HG03342 (cell line): ENCODE measurements around the gene ADGRA1.

Source experiments
- ATAC-seq: cut with Tn5 transposase; IDR thresholded peaks from one replicate; pipeline ENCODE4 v1.9.1; 2021; ENCODE audit warnings: mild to moderate bottlenecking, moderate library complexity; ENCODE audit not compliant: unreplicated experiment

Gene ADGRA1

DNA sequence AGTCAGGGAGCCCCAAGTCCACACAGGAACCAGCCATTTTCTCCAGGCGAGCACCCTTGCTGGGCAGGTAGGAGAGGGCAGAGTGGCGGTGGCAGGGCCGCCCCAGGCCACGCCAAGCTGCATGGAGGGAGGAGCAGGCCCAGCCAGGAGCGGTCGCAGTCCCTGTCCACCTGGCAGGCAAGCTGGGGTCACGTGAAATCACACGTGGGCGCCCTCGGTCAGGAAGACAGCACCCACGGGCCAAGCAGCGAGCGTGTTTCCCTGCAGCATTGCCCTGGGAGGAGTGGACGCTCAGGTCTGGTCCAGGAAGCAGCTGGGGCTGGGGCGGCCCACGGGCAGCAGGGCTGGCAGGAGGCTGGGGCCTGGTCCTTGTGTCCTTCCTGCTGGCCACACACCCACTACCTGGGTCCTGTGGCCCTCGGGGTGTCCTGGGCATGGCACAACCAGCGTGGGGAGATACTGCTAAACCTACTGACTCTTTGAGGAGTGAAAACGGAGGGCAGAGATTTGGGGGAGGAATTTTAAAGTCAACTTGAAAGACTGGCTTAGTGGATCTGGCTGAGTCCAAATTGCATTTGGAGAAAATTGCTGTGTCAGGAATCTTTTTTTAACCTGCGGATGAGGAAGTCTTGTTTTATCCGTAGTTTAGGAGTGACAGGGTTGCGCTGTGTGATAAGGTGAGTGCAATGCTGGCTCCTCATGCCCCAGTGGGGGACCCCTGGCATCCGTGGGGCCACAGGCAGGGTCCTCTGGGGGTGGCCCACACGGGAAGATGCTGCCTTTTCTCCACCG is 12.2 kb upstream of the ADGRA1 start:
- no peak for ATAC-seq

DNA sequence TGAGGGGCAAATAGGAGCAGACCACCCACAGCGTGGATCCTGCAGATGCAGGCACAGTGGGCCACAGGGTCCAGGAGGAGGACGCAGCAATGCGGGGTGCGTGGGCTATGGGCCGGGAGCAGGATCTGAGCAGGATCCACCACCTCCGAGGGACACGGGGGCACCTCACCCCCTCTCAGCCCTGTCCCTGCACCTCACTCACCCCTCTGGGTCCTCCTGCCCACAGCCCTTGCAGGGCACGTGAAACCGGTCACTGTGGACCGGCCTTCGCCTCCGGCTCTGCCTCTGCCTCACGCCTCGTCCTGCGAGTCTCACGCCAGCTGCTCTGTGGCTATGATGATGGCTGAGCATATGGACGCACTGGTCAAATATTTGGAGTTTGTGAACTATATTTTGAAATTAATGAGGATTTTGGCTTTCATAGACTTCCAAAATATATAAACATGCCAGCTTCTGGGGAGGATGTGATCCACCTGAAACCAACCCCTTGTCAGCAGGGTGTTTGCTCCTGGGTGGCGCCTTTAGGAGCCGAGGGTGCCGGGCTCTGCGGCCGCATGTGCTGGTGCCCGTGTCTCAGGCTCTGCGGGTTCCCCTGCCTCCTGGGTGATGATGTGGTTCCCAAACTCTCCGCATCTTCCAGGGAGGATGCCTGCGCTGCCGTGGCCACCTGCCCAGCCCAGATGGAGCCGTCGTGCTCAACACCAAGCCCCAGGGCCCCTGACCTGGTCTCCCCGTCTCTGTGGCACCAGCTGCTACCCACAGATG is 11.3 kb upstream of the ADGRA1 start:
- ATAC-seq, result no peak

DNA sequence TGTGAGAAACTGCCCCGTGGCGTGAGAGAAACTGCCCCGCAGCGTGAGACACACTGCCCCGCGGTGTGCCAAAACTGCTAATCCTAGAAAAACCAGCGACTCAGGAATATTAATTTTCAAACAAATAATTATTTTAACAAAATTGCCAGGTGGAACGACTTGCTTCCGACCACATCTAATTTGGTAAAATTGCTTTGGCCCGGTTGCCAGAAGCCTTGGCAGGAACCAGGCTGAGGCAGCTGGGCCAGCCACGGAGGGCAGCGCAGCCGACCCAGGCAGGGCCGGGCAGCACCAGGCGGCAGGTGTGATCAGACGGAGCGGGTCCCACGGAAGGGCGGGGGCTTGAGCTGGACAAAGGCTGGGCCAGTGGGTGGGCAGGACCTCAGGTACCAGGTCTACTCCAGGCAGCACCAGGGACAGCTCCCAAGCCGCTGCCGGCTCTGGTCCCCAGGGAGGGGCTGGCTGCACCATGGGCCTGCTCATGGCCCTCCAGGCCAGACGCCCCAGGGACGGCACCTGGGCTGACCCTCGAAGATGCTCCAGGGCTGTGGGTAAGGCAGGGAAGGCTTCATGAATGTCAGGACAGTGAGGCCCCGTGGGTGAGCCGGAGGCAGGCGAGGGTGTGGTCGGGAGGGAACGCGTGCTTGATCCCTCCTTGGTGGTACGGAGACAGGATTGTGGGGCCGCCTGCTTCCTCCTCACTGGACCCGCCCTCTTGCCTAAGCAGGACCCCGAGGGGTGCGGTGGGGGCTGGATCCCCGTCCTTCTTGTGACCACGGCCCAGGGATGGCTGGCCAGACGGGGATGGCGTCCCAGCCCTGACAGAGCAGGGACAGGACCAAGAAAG is 7.7 kb upstream of the ADGRA1 start:
- ATAC-seq, result no peak

DNA sequence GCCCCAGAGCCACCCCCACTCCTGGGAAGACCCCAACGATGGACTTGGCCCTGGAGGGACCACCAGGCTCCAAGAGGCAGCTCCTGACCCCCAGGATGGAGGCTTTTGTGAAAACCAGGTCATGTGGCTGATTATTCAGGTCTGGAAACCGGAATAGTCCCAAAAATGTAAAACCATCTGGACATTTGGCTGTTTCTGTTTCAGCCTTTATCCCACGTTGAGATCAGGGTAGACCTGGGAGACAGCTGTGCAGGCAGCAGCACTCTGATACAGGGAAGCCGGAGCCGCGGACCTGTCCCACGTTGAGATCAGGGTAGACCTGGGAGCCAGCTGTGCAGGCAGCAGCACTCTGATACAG is 7.1 kb upstream of the ADGRA1 start:
- no peak for ATAC-seq

DNA sequence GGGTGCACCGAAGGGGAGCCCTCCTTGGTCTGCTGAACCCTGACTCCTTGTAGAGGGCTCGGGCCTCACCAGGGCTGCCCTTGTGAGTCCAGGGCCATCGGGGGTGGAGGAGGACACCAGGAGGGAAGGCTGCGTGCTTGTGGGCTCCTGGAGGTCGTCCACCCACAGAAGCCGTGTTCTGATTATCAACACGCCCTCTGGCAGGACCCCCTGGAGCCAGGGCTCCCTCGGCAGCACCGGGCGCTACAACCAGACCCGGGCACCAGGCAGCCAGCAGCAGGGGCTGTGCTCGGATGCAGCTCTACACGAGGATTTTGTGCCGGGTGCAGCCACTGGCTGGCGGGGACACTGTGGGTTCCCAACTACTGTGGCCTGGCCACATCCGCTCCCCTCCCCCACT is 6.1 kb upstream of the ADGRA1 start:
- no peak for ATAC-seq

DNA sequence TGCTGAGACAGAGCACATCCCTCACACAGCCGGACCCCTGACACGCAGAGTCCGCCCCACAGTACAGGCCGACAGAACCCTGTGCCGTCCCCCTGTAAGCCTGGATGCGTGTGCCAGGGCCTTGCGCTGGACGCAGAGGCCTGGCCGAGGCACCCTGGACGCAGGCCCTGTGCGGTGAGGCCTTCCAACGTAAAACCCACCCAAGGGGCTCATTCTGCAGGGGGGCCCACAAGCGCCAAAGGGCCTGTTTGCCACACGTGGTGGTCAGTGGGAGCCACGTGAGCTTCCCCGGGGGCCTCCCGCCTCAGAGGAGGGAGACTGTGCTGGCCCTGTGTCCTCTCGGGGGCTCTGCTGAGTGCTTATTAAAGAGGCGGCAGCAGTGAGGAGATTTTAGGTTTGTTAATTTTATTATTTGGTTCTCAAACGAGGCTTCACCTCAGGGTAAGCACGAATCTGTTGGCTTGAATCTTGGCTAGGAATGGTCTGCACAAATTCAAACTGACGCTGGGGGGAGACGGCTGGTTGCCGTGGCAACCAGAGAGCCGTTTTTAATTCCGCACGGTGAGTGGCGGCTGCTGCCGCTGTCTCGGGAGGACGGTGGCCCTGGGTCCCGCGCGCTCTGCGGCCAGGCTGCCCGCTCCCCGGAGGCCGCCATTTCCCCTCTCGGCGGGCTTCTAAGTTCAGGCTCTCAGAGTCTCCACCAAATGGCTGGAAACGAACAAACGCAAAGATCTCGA is 4.9 kb upstream of the ADGRA1 start:
- no peak for ATAC-seq

DNA sequence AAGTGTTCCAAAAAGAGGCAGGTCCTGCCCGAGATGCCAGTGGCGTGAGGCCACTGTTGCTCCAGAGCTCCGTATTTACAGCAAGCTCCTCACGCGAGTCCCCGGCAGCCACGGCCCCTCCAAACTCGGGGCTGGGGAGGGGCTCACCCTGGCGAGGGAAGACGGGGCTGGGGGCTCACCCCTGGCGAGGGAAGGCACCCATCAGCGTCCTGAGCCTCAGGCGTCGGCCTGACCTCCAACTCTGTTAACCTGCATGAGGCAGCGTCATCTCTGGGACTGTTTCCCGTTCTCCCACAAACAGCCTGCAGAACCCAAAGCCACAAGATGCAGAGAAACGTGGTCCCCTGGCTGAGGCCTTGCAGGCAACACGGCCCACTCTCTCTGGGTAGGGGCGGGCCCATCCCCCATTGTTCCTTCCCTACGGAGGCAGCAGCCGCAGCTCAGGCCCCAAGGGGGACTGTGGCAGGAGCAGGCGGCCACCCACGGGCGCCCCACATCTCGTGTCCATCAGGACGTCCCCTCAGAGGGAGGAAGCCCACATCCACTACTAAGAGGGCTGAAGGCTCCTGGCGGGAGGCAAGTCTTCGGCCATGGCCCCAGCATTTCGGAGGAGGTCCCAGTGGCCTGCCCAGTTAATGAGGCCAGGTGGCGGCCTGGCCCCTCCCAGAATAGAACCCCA is 4.2 kb upstream of the ADGRA1 start:
- ATAC-seq, result no peak

DNA sequence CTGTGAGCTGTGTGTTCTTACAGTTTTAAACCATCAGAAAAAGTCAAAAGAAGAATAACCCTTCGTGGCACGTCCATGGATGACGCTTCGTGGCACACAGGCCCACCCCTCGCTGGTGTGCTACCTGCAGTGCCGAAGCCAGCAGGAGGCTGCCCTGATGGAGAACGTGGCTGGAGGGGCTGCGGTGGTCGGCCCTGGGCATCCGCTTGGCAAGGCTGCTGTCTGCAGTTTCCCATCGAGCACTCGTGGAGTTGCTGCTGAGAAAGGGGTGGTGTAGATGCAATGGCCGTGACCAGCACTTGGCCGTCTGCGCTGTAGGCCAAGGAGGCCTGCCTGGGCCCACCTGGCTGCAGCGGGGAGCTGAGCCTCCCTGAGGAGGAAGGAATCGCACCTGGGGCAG is 3.2 kb upstream of the ADGRA1 start:
- no peak for ATAC-seq

DNA sequence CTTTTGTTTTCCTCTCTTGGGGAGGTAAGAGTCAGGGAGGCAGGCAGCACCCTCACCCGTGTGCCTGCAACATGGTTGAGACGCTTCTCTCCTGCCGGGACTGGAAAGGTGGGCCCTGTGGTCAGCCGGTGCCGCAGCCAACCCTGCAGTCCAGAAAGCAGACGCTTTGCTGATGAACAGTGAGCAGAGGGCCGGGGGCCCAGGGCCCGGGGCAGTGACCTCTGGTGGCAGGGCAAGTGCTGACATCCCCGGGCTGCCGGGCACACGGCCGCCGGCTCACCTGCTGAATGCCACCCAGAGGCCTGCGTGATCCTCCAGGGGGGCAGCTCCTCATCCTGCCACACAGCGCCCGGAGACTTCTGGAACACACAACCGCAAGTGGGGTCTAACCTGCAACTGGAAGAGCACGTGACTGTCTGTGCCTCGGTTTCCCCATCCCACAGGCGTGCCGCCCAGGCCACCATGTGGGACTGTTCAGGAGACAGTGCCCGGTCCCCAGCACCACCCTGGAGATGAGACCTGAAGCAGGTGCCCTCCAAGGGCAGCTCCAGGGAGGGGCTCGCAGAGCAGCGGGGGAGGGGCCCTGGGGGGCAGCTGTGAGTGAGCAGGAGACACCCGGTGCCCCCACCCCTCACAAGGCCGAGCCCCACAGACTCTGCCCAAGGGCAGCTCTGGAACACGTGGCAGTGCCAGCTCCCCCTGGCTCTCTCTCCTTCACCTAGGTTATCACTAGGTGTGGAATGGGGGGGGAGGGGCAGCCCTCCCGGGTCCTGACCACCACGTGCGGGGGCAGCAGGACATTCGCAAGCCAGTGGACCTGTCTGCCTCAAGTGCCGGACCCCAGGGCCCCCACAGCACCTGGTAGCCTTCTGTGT is 2.2 kb upstream of the ADGRA1 start:
- no peak for ATAC-seq

DNA sequence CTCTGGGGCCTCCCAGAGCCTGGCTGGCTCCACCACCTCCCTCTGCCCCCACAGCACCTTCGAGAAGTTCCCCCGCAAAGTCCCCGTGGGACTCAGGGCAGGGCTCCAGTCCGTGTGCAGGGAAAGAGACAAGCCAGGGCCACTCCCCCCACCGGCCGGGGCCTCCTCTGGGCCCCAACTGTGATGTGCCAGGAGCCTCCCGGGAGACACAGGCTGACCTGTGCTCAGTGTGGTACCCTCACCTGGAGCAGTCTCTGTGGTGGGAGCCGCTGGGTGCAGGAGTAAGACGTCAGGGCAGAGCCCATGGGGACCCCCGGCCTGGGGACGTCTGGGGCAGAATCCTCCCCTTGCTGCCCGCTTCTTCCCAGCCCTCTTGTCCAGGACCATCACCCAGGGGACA is 1.5 kb upstream of the ADGRA1 start:
- ATAC-seq, result no peak

DNA sequence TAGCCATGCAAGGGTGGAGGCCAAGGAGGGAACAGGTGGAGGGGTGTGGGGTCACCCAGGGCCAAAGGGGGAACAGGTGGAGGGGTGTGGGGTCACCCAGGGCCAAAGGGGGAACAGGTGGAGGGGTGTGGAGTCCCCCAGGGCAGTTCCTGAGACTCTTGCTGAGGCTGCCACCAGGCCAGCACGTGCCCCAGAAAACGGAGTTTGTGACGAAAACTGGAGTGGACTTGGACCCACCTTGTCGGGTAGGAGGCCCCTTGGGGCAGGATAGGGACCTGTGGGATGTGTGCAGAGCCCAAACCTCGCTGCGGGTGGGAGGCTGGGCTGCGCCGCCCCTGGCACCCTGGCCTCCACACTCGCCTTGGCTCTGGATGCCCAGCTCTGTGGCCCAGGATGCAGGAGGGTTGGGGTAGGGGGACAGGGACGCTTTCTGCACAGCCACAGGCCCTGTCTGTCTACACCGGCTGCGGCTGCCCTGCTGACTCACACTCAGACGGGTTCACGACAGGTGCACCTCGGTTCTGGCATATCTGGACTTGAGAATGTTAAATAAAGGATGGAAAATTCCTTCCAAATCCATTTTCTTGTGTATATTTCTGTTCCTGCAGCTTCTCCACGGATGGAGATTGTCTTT is 562 bp upstream of the ADGRA1 start:
- ATAC-seq, result no peak

DNA sequence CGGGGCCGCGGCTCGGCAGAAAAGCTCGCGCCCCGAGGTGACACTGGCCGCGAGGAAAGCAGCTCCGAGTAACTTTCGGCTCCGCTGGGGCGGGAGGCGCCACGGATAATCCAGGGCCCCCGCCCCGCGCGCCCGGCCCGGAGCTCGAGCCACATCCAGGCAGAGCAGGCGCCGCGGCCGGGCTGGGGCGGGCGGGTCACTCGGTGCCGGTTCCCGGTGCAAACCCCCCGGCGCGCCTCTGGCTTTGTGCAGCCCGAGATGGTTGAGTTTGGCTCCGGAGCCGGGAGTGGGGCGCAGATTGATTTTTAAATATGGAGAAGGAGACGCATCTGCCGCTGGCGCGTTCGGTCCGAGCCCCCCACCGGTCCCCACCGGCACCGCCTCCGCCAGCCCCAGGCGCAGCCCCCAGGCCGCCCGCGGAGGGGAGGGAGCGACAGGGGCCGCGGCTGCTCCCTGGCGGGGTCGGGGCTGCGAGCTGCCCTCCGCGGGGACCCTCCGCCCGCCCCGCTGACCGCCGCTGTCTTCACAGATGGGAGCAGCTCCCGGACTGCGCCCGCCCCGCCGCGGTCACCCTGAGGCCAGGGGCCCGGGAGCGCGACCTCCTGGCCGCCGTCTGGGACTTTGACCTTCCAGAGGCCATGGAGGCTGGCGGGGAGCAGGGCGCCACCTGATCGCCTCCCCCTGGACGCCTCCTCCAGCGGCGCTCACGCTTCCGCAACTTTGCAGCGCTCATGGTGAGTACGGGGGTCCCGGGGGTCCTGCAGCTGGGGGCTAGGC is 643 bp downstream of the ADGRA1 start:
- ATAC-seq, result no peak

DNA sequence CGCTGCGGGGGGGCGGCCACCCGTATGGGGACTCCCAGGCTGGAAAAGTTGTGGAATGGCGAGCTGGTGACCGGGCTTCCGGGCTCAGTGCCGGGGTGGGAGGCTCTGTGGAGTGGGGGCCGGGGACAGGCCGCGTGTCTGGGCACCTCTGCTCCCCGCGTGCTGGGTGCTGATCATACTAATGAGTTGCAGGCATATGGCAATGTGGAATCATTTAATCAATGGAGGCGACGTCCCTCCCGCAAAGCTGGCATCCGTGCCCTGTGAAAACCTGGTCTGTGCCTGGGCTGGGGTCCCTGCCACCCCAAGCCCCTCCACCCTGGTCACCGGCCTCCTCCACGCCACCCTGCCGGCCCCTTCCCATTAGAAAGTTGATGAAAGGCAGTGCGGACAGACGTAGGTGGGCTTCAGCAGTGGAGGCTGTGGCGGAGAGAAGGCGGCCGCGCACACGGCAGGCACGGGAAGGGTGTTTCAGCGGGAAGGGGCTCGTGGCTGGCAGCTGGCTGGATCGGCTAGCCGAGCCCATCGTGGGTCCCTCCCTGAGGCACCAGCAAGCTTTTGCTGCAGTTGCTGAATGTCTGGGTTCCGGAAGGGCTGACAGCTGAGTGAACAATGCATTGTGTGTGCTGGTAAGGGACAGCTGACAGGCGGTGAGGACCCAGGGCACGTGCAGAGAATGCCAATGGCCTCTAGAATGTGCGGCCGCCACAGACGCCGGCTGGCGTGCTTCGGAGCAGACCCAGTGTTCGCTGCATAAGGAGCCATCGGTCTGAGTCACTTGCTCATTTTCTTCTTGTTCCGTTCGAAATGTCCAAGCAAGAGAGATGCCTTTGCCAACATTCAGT is 1.5 kb downstream of the ADGRA1 start:
- ATAC-seq, result no peak

DNA sequence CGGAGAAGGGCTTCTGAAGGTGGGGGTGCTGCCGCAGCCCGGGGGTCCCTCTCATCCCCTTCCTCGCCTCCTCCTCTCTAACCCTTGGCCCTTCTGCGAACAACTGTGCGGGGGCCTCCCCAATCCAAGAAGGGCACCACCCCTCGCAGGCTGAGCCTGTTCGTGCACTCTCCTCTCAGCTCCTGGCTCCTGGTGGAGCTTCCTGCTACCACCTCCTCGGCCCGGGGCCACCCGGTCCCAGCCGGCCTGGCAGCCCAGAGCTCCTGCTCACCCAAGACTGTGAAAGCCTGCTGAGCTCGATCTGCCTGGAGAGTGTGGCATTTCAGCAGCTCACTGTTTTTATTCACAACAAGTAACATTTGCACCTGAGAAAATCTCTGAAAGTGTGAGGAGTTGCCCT is 2.4 kb downstream of the ADGRA1 start:
- no peak for ATAC-seq

DNA sequence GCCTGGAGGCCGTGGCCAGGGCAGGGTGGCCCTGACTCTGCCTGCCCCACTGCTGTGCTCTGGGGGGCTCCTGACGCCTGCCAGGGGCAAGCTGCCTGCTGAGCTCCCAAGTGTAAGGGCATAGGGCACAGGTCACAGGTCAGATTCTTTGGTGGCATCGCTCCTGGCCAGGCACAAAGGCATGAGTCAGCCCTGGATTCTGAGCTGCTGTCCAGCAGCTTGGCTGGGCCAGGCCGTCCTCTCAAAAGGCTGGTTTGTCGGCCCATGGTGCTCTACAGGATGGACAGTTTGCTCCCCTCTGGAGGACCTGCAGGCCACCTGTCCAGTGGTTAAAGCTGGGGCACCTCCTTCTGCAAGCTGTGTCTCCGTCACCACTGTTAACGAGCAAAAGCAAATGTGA is 2.9 kb downstream of the ADGRA1 start:
- ATAC-seq, result no peak

DNA sequence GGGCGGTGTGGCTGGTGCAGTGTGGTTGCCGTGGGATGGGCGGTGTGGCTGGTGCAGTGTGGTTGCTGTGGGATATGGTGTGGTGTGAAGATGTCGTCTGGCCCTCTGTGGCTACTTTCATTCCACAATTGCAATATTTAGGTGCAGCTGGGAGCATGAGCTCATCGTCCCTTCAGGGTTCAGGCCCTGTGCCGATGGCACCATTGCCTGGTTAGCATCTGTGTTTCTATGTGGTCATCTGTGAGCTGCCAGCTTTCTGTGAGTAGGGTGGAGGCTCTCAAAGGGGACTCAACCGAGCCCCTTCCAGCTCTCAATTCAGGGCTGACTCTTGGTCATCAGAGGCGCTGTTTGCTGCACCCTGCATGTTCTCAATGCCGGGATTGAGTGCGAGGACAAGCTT is 3.6 kb downstream of the ADGRA1 start:
- ATAC-seq, result no peak

DNA sequence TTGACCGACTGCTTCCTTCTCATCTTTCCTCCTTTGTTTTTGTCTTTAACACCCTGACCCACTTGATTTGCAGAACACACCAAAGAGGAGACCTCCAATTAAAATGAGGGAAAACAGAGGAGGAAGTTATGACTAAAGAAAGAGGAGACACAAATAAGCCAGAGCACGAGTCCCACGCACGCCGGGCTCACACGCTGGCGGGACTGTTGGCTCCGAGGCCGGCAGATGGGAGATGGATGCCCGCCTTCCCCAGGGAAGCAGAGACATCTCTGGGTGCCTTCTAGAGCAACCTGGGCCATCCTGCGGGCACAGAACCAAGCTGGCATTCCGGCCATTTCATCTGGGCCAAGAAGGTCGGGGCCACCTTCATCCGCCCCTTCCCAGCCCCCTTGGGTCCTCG is 5.6 kb downstream of the ADGRA1 start:
- ATAC-seq, result no peak
